Stimulated activated CD4-positive, alpha-beta T cell treated with anti-CD3 and anti-CD28 coated beads, Interleukin-4, amount 100 ng/mL, for 24 hours (primary cell): ENCODE results near the gene COA6.

Experiments
- DNase-seq: peaks from one replicate; pipeline ENCODE4 v3.0.0-alpha.2; 2020

Gene COA6

GRCh38 chr1:234413990-234414389, 40.7 kb downstream of the COA6 start:
- DNase-seq: no peak

- DNase-seq: no peak
Observed at GRCh38 chr1:234427950-234428646, 54.8 kb downstream of the COA6 start.

- DNase-seq: no peak
Observed at GRCh38 chr1:234429434-234429806, 56.2 kb downstream of the COA6 start.

- DNase-seq: no peak
Observed at GRCh38 chr1:234430691-234431090, 57.4 kb downstream of the COA6 start.

- DNase-seq: no peak
Observed at GRCh38 chr1:234431255-234431654, 58.0 kb downstream of the COA6 start.

- no peak for DNase-seq
Observed at GRCh38 chr1:234433563-234434285, 60.5 kb downstream of the COA6 start.
